GM12865 (cell line): ENCODE data around the gene TNFRSF1A.
A peak's percentile ranks its signal among the peaks of the same experiment; 100 is the strongest.

ENCODE experiments used
- DNase-seq: peaks from one replicate; pipeline ENCODE4 v3.0.0; 2010; ENCODE audit warnings: low read depth
- H3K4me3 ChIP-seq: 2 replicates; pipeline ENCODE4 v1.5.1; 2011; ENCODE audit warnings: mild to moderate bottlenecking, low read depth, low read length, control low read depth
- TF ChIP-seq, protein P1 (sequence below): IDR thresholded peaks from 2 replicates; pipeline ENCODE4 v1.5.1; 2011; ENCODE audit warnings: low read length, control low read depth, low read depth, inconsistent platforms; ENCODE audit not compliant: insufficient read depth; ENCODE audit errors: missing control alignments

Gene TNFRSF1A

DNA sequence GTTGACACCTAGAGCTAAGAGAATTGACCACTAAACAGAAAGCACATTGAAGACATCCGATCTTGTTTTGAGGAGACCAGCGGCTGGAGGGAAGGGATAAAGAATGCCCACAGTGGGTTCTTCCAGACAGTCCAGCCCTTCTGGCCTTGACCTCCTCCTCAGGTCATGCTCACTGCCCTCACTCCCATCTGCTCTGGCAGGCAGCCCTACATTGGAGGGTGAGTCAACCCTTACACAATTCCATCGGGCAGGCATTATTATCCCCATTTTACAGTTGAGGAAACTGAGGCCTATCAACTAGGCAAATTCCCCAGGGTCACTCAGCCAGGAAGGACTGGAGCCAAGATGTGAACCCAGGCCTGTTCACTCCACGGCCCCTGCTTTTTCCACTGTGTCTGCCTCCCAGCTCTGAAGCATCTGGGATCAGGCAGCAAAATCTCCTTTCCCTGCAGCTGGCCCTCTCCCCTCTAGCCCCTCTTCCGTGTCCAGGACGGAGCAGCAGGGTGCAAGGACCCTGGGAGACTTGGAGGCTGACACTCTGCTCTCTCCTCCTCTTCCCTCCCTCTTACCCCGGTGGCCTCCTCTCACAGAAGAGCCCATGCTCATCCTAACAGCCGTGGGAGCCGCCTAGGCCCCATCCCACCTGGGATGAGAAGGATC, 28.2 kb upstream of the TNFRSF1A start:
- no peak for DNase-seq
- no peak overlapping the region for H3K4me3 ChIP-seq
- TF ChIP-seq, protein P1, sequence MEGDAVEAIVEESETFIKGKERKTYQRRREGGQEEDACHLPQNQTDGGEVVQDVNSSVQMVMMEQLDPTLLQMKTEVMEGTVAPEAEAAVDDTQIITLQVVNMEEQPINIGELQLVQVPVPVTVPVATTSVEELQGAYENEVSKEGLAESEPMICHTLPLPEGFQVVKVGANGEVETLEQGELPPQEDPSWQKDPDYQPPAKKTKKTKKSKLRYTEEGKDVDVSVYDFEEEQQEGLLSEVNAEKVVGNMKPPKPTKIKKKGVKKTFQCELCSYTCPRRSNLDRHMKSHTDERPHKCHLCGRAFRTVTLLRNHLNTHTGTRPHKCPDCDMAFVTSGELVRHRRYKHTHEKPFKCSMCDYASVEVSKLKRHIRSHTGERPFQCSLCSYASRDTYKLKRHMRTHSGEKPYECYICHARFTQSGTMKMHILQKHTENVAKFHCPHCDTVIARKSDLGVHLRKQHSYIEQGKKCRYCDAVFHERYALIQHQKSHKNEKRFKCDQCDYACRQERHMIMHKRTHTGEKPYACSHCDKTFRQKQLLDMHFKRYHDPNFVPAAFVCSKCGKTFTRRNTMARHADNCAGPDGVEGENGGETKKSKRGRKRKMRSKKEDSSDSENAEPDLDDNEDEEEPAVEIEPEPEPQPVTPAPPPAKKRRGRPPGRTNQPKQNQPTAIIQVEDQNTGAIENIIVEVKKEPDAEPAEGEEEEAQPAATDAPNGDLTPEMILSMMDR: no peak

DNA sequence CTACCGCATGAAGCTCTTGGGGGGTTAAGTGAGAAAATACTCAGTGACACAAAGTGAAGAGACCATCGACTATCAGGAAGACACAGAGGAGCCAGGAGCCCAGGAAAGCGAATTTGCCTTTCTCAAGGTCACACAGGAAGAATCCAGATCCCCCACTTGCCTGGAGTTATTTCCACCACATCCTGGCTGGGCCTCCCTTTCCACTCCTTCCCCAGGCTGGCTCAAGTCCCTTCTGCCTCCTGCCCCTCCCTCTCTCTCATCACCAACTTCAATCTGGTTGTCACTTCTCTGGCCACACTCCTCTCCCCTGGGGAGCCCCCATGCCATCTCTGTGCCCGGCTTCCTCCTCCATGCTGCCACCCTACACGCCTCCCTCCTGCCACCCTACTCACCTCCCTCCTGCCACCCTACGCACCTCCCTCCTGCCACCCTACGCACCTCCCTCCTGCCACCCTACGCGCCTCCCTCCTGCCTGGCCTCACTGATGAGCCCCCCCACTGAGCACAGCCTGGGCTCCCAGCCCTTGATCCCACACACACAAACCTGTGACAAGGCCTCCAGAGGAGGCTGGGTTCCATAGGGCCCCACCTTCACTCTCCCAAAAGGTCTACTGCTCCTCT, 27.1 kb upstream of the TNFRSF1A start:
- TF ChIP-seq, protein P1: no peak
- DNase-seq: no peak
- no peak overlapping the region for H3K4me3 ChIP-seq

DNA sequence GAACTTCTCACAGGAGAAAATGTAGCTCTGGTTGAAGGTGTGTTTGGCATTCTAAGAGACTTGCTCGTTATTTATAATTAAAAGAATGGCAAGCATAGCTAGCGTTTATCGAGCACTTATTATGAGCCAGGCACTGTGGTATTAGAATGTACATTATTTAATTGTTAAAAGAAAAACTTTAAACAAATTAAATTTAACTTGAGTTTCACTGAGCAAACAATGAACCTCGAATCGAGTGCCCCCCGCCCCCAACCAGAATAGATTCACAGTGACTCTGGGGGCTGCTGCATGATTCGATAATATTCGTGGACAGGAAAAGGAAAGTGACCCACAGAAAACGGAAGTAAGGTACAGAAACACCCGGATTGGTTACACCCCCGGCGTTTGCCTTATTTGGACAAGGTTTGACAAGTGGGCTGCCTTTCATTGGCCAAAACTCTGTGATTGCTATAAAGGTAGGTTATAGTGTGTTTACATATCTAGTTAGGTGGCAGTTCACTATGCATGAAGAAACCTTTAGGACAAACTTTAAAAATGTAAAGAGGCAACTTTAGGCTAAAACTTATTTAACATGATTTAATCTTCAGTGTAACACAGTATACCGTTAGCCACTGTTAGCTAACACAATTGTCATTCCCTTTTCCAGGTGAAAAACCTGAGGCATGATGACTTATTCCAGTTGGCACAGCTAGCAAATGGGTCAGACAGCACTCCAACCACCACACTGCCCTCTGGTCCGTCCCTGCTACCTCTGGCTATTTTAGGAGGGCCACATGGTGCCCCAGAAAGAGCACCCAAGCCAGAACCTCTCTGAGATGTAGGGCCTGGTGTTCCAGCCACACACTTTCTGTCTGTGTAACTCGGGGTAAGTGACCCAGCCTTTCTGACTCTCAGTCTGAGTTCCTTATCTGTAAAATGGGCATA, 26.4 kb upstream of the TNFRSF1A start:
- H3K4me3 ChIP-seq: no peak overlapping the region
- TF ChIP-seq, protein P1: no peak
- peak; percentile 37 for DNase-seq

DNA sequence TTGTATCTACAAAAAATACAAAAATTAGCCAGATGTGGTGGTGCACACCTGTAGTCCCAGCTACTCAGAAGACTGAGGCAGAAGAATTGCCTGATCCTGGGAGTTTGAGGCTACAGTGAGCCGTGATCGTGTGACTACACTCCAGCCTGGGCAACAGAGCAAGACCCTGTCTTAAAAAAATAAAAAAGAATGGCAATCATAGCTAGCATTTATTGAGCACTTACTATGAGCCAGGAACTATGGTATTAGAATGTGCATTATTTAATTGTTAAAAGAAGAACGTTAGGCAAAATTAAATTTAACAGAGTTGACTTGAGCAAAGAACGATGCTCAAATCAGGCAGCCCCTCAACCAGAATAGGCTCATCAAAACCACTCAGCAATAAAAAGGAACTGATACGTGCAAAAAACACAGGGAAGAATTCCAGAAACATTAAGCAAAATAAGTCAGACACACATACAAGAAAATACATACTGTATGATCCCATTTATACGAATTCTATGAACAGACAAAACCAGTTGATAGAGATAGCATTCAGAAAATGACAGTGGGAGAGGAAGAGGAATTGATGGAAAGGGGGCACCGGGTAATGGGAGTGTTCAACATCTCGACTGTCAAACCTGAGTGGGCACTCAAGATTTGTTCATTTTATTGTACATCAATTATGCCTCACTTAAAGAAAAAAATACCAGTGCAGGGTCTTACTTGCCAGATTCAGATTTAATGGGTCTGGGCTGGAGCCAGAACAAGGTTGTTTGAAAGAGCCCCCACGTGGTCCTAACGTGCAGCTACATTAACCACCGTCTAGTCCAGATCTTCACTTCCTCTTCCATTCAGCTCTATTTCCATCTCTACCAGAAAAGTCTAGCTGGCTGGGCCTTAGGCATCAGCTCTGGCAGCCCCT, 25.4 kb upstream of the TNFRSF1A start:
- no peak overlapping the region for H3K4me3 ChIP-seq
- peak; percentile 63 for DNase-seq
- TF ChIP-seq, protein P1: peak; percentile 20

DNA sequence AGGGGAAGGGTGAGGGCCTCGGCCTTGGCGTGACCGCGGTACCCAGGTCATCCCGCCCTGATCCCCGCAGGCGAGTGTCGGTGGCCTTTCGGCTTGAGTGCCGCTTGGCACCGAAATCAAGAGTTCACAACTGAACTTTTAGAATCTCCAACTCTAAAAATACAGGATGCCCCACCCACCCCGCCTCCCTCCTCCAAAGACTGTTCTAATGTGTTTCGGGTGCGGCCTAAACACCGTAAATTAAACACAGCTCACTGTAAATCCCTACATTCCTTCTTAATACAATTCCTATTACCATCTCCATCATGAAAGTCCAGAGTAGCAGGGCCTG, 22.1 kb upstream of the TNFRSF1A start:
- TF ChIP-seq, protein P1: no peak
- DNase-seq: no peak
- H3K4me3 ChIP-seq: no peak overlapping the region

DNA sequence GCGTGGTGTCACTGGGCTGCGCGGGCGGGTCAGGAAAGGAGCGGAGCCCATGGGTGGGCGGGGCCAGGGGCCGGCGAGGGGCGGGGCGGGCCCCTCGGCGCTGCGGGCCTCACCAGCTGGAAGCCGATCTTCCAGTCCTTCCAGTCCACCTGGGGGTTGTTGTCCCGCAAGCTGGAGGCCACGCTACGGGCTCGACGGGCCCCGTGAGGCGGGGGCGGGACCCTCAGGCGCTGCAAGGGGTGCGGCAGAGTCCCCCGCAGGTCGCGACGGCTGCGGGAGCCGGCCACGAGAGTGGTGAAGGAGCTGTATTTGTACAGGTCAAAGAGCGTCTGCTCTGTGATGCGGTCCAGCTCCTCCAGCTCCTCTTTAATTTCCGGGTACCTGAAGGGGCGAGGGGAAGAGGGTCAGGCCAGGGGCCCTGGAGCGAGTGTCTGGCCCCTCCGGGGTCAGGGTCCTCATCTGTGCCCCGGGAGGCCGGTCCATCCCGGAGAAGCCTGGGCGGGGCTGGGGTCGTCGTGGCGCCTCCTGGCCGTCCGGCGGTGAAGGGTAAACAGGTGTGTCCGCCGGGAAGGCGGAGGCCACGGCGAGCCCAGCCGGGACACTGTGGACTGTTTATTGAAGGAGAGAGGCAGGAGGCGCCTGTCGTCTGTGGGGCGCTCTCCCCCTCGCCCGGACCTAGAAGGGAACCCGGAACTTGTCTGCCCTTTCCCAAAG, 21.6 kb upstream of the TNFRSF1A start:
- peak; percentile 27 for DNase-seq

More for the DNA sequence above, 21.6 kb upstream of the TNFRSF1A start:
- TF ChIP-seq, protein P1: no peak
- peak overlapping the region; percentile 34 for H3K4me3 ChIP-seq
